Neural cell (in vitro differentiated cells): ENCODE results near the gene TIAM1. TPM values are rescaled to one million over a fixed set of nuclear protein-coding genes. Genes with fewer than 3 reads are reported as not detected.

Experiments
- H2AFZ ChIP-seq: fragments of 200-600, 300-800 bp; sonication (generic), shearing (Covaris generic); 2 replicates; pipeline ENCODE4 v1.6.0; 2014; ENCODE audit warnings: low read depth, mild to moderate bottlenecking, antibody characterized with exemption, low read length, moderate library complexity
- H3F3A ChIP-seq: fragments of 200-600 bp; shearing (Covaris generic); 2 replicates; pipeline ENCODE4 v1.6.1; 2016; ENCODE audit warnings: mild to moderate bottlenecking, moderate library complexity, mixed read lengths, antibody characterized with exemption, low read length; ENCODE audit not compliant: insufficient read depth, poor library complexity, severe bottlenecking
- H3K27ac ChIP-seq: fragments of 200-600, 300-800 bp; sonication (generic), shearing (Covaris generic); 2 replicates; pipeline ENCODE4 v1.5.1; 2014; ENCODE audit warnings: mild to moderate bottlenecking, low read length, moderate library complexity
- H3K27me3 ChIP-seq: fragments of 300-800, 200-600 bp; sonication (generic), shearing (Covaris generic); 2 replicates; pipeline ENCODE4 v1.6.0; 2014; ENCODE audit warnings: mild to moderate bottlenecking, low read depth, low read length, moderate library complexity; ENCODE audit not compliant: insufficient read depth
- H3K36me3 ChIP-seq: fragments of 300-800, 200-600 bp; sonication (generic), shearing (Covaris generic); 2 replicates; pipeline ENCODE4 v1.5.1; 2014; ENCODE audit warnings: mild to moderate bottlenecking, antibody characterized with exemption, low read length, moderate library complexity; ENCODE audit not compliant: insufficient read depth
- H3K4me2 ChIP-seq: fragments of 300-800, 200-600 bp; sonication (generic), shearing (Covaris generic); 2 replicates; pipeline ENCODE4 v1.6.0; 2014; ENCODE audit warnings: mild to moderate bottlenecking, low read length
- H3K4me3 ChIP-seq: fragments of 300-800, 200-600 bp; sonication (generic), shearing (Covaris generic); 2 replicates; pipeline ENCODE4 v1.5.1; 2014; ENCODE audit warnings: mild to moderate bottlenecking, low read length, moderate library complexity
- H3K79me2 ChIP-seq: fragments of 200-600 bp; shearing (Covaris generic); replicated peaks from 2 replicates; pipeline ENCODE4 v1.6.0; 2014; ENCODE audit warnings: mild to moderate bottlenecking, low read length, moderate library complexity; ENCODE audit not compliant: insufficient read depth
- H3K9ac ChIP-seq: fragments of 300-800, 200-600 bp; sonication (generic), shearing (Covaris generic); 2 replicates; pipeline ENCODE4 v1.6.1; 2016; ENCODE audit warnings: mild to moderate bottlenecking, low read length, mixed read lengths
- H3K9me2 ChIP-seq: fragments of 200-600 bp; shearing (Covaris generic); 2 replicates; pipeline ENCODE4 v1.6.1; 2016; ENCODE audit warnings: mild to moderate bottlenecking, low read length, mixed read lengths; ENCODE audit not compliant: insufficient read depth
- H3K9me3 ChIP-seq: fragments of 200-600, 300-800 bp; sonication (generic), shearing (Covaris generic); 2 replicates; pipeline ENCODE4 v1.6.1; 2016; ENCODE audit warnings: mild to moderate bottlenecking, mixed run types, low read length, moderate library complexity, mixed read lengths
- H4K20me1 ChIP-seq: fragments of 200-600 bp; shearing (Covaris generic); 2 replicates; pipeline ENCODE4 v1.6.1; 2016; ENCODE audit warnings: mild to moderate bottlenecking, mixed run types; ENCODE audit not compliant: insufficient read depth
- EP300 ChIP-seq: fragments of 450-650 bp; conservative IDR thresholded peaks from 2 replicates; pipeline ENCODE4 v1.6.1; 2014; ENCODE audit warnings: antibody characterized with exemption, mild to moderate bottlenecking, moderate library complexity; ENCODE audit not compliant: poor library complexity, severe bottlenecking
- EZH2 ChIP-seq: fragments of 200-600, 300-800 bp; shearing (Covaris generic), sonication (generic); IDR thresholded peaks from 2 replicates; pipeline ENCODE4 v1.6.1; 2014; ENCODE audit warnings: antibody characterized with exemption, low read length, borderline replicate concordance, mild to moderate bottlenecking; ENCODE audit not compliant: insufficient read depth, poor library complexity, severe bottlenecking
- MXI1 ChIP-seq: fragments of 450-650 bp; conservative IDR thresholded peaks from 2 replicates; pipeline ENCODE4 v1.6.1; 2014; ENCODE audit warnings: antibody characterized with exemption, mild to moderate bottlenecking; ENCODE audit not compliant: poor library complexity, severe bottlenecking
- POLR2AphosphoS5 ChIP-seq: IDR thresholded peaks from 2 replicates; pipeline ENCODE4 v1.6.1; 2012
- RAD21 ChIP-seq: fragments of 450-650 bp; conservative IDR thresholded peaks from 2 replicates; pipeline ENCODE4 v1.6.1; 2014; ENCODE audit warnings: antibody characterized with exemption, mild to moderate bottlenecking, moderate library complexity
- SMC3 ChIP-seq: fragments of 450-650 bp; conservative IDR thresholded peaks from 2 replicates; pipeline ENCODE4 v1.6.1; 2014; ENCODE audit warnings: antibody characterized with exemption, mild to moderate bottlenecking, moderate library complexity; ENCODE audit not compliant: poor library complexity
- TAF1 ChIP-seq: IDR thresholded peaks from 2 replicates; pipeline ENCODE4 v1.6.1; 2012; ENCODE audit warnings: low read depth
- polyA plus RNA-seq: library from polyadenylated mRNA; depleted of rRNA; stranded (reverse); fragments of >200 nt; gene quantifications from 2 replicates; pipeline ENCODE4 v1.2.3, GENCODE V29; 2014
- TF ChIP-seq, protein P1 (sequence below): IDR thresholded peaks from 2 replicates; pipeline ENCODE4 v1.6.1; 2012; ENCODE audit warnings: borderline replicate concordance
- TF ChIP-seq, protein P2 (sequence below): fragments of 450-650 bp; IDR thresholded peaks from 2 replicates; pipeline ENCODE4 v1.5.1; 2014; ENCODE audit warnings: antibody characterized with exemption, mild to moderate bottlenecking, moderate library complexity; ENCODE audit not compliant: poor library complexity, severe bottlenecking

The TIAM1 gene
- polyA plus RNA-seq, 1 donor from 2014 or later, result 13.2 TPM

DNA sequence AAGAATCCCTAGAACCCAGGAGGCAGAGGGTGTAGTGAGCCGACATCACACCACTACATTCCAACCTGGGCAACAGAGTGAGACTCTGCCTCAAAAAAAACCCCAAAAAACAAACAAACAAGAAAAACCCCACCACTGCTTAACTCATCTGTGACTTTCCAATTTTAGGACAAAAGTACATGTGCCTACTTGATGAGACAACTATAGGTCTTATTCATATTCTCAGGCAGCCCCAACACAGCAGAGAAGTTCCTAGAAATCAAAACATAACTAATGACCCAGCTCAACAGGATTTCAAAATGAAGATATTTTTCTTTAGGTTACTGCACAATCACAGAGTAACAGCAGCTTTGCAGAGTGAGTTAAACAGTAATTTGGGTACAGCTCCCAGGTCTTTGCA, 26.4 kb downstream of the TIAM1 start:
- Histone ChIP-seq H3K27me3 (no peaks in the 10 kb centered on the region), H3F3A (no peaks in the 10 kb centered on the region), H4K20me1 (no peaks in the 10 kb centered on the region), H3K36me3 (no peaks in the 10 kb centered on the region), H3K9me2 (no peaks in the 10 kb centered on the region), H3K9me3 (no peaks in the 10 kb centered on the region), H3K9ac (no peak overlapping the region), H3K4me3 (no peak overlapping the region), H3K79me2 (no peaks in the 10 kb centered on the region), H2AFZ (no peak overlapping the region), H3K4me2 (no peak overlapping the region), H3K27ac (no peak overlapping the region)
- TF ChIP-seq TAF1 (no peak), POLR2AphosphoS5 (no peak), RAD21 (no peak), SMC3 (no peak), EZH2 (no peak), EP300 (no peak), MXI1 (no peak)
- TF ChIP-seq, protein P1, sequence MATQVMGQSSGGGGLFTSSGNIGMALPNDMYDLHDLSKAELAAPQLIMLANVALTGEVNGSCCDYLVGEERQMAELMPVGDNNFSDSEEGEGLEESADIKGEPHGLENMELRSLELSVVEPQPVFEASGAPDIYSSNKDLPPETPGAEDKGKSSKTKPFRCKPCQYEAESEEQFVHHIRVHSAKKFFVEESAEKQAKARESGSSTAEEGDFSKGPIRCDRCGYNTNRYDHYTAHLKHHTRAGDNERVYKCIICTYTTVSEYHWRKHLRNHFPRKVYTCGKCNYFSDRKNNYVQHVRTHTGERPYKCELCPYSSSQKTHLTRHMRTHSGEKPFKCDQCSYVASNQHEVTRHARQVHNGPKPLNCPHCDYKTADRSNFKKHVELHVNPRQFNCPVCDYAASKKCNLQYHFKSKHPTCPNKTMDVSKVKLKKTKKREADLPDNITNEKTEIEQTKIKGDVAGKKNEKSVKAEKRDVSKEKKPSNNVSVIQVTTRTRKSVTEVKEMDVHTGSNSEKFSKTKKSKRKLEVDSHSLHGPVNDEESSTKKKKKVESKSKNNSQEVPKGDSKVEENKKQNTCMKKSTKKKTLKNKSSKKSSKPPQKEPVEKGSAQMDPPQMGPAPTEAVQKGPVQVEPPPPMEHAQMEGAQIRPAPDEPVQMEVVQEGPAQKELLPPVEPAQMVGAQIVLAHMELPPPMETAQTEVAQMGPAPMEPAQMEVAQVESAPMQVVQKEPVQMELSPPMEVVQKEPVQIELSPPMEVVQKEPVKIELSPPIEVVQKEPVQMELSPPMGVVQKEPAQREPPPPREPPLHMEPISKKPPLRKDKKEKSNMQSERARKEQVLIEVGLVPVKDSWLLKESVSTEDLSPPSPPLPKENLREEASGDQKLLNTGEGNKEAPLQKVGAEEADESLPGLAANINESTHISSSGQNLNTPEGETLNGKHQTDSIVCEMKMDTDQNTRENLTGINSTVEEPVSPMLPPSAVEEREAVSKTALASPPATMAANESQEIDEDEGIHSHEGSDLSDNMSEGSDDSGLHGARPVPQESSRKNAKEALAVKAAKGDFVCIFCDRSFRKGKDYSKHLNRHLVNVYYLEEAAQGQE, result no peak
- TF ChIP-seq, protein P2, sequence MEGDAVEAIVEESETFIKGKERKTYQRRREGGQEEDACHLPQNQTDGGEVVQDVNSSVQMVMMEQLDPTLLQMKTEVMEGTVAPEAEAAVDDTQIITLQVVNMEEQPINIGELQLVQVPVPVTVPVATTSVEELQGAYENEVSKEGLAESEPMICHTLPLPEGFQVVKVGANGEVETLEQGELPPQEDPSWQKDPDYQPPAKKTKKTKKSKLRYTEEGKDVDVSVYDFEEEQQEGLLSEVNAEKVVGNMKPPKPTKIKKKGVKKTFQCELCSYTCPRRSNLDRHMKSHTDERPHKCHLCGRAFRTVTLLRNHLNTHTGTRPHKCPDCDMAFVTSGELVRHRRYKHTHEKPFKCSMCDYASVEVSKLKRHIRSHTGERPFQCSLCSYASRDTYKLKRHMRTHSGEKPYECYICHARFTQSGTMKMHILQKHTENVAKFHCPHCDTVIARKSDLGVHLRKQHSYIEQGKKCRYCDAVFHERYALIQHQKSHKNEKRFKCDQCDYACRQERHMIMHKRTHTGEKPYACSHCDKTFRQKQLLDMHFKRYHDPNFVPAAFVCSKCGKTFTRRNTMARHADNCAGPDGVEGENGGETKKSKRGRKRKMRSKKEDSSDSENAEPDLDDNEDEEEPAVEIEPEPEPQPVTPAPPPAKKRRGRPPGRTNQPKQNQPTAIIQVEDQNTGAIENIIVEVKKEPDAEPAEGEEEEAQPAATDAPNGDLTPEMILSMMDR, result no peak

DNA sequence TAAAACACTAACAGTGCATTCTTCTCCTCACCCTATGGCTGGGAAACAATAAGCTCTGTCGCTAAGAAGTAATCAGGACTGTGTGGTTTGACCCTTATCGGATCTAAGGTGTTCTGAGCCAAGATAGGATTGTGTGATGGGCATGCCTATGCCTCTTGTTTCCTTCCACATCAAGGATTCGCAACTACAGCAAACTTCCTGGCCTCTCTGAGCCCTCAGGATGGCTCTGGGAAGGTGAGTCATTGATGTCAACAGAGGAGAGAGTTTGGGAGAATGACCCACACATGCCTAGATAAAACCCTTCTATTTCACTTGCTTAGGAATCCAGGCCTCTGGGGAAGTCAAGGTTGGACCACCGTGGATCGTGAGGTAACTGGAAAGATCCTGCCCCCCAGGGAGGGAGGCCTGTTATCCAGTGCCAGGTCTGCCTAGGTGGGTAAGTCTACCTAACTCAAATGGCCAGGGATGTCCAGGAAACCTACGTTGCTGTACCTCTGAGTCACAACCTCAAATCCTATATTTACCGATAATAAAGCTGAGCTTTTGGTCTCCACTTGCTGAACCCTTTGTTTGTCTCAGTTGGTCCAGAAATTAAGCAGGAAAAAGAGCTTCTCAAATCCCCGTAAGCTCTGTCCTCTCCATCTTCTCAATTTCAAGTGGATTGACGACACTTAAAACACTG, 27.4 kb downstream of the TIAM1 start:
- Histone ChIP-seq H3K79me2 (no peaks in the 10 kb centered on the region), H3K27me3 (no peaks in the 10 kb centered on the region), H3F3A (no peaks in the 10 kb centered on the region), H3K4me3 (no peak overlapping the region), H3K4me2 (no peak overlapping the region), H4K20me1 (no peaks in the 10 kb centered on the region), H3K27ac (no peak overlapping the region), H3K9ac (no peak overlapping the region), H3K9me2 (no peaks in the 10 kb centered on the region), H2AFZ (no peak overlapping the region), H3K9me3 (no peaks in the 10 kb centered on the region), H3K36me3 (no peaks in the 10 kb centered on the region)
- TF ChIP-seq SMC3 (no peak), RAD21 (no peak), EP300 (no peak), MXI1 (no peak), EZH2 (no peak), POLR2AphosphoS5 (no peak)
- TF ChIP-seq, protein P2, result no peak
- TF ChIP-seq, protein P1, result no peak
